T-helper 2 cell treated with Interferon-gamma antibody and Interleukin-4, amounts not matched to agents 5 μg/mL and 100 μg/mL, for 36 hours (primary cell): Measurements from ENCODE around the gene DNAJB9.
"Not testable (repeated sequence)": the region's sequence is repeated elsewhere in the genome, so short reads cannot be mapped to it uniquely, and the experiment has no call there.

Experiments used
- DNase-seq: peaks from one replicate; pipeline ENCODE4 v3.0.0; 2021; ENCODE audit warnings: low spot score
- H3K27ac Mint-ChIP-seq: one replicate; pipeline ENCODE4 v1.8.0; 2021; ENCODE audit warnings: mild to moderate bottlenecking, mixed read lengths
- H3K27me3 Mint-ChIP-seq: one replicate; pipeline ENCODE4 v1.8.0; 2021; ENCODE audit warnings: low read depth, mixed read lengths
- H3K36me3 Mint-ChIP-seq: one replicate; pipeline ENCODE4 v1.8.0; 2021; ENCODE audit warnings: low read depth, mixed read lengths
- H3K4me1 Mint-ChIP-seq: one replicate; pipeline ENCODE4 v1.8.0; 2021; ENCODE audit warnings: low read depth, mixed read lengths
- H3K4me3 Mint-ChIP-seq: one replicate; pipeline ENCODE4 v1.8.0; 2022; ENCODE audit warnings: mild to moderate bottlenecking, moderate library complexity, mixed read lengths
- H3K9me3 Mint-ChIP-seq: one replicate; pipeline ENCODE4 v1.8.0; 2021; ENCODE audit warnings: mixed read lengths

Gene DNAJB9

GRCh38 chr7:108569381-108570145 lies at the start of gene DNAJB9, which contains the start of gene THAP5:
Gene DNAJB9, plus strand, starts transcription at chr7:108569874. Its CDS starts 1,853 bp downstream, at chr7:108571727.
Gene THAP5, minus strand, starts transcription at chr7:108569706. Its CDS starts 137 bp downstream, at chr7:108569569.
- Mint-ChIP-seq H3K27me3 (peaks cover 3% of the 10 kb centered on the region), H3K27ac (peak within 1 kb of the TSS; percentile 100), H3K9me3 (no peaks in the 10 kb centered on the region), H3K4me3 (peak within 1 kb of the TSS; percentile 98), H3K4me1 (peaks cover 34% of the 10 kb centered on the region), H3K36me3 (peaks cover 51% of the 10 kb centered on the region)
- peak; percentile 100 for DNase-seq

GRCh38 chr7:108522780-108523179 lies 46.9 kb upstream of the DNAJB9 start:
- Mint-ChIP-seq H3K27me3 (no peaks in the 10 kb centered on the region), H3K27ac (peak overlapping the region; percentile 43), H3K4me3 (peak overlapping the region; percentile 21), H3K36me3 (peaks cover 24% of the 10 kb centered on the region), H3K4me1 (peaks cover 39% of the 10 kb centered on the region), H3K9me3 (peaks cover 3% of the 10 kb centered on the region)
- no peak for DNase-seq

GRCh38 chr7:108525327-108525984 lies 44.2 kb upstream of the DNAJB9 start:
- Mint-ChIP-seq H3K4me1 (peaks cover 30% of the 10 kb centered on the region), H3K4me3 (peak overlapping the region; percentile 96), H3K27ac (peak overlapping the region; percentile 100), H3K27me3 (no peaks in the 10 kb centered on the region), H3K9me3 (no peaks in the 10 kb centered on the region), H3K36me3 (peaks cover 8% of the 10 kb centered on the region)
- no peak for DNase-seq

GRCh38 chr7:108525985-108526767 lies 43.5 kb upstream of the DNAJB9 start, which contains the start of gene PNPLA8:
Gene PNPLA8, minus strand, starts transcription at chr7:108526135. Its CDS starts 10,644 bp downstream, at chr7:108515491.
- Mint-ChIP-seq H3K4me1 (peaks cover 26% of the 10 kb centered on the region), H3K9me3 (no peaks in the 10 kb centered on the region), H3K36me3 (peaks cover 5% of the 10 kb centered on the region), H3K27ac (peak within 1 kb of the TSS; percentile 100), H3K27me3 (no peaks in the 10 kb centered on the region), H3K4me3 (peak within 1 kb of the TSS; percentile 96)
- peak; percentile 100 for DNase-seq

GRCh38 chr7:108526768-108527017 lies 43.0 kb upstream of the DNAJB9 start:
- Mint-ChIP-seq H3K27ac (peak overlapping the region; percentile 100), H3K4me1 (peaks cover 22% of the 10 kb centered on the region), H3K9me3 (no peaks in the 10 kb centered on the region), H3K4me3 (peak overlapping the region; percentile 96), H3K27me3 (no peaks in the 10 kb centered on the region), H3K36me3 (peaks cover 2% of the 10 kb centered on the region)
- DNase-seq, result no peak

GRCh38 chr7:108528183-108528712 lies 41.4 kb upstream of the DNAJB9 start:
- no peak overlapping the region for H3K27ac Mint-ChIP-seq
- H3K27me3 Mint-ChIP-seq, result no peaks in the 10 kb centered on the region
- DNase-seq, result no peak
- H3K36me3 Mint-ChIP-seq, result peaks cover 2% of the 10 kb centered on the region
- H3K4me3 Mint-ChIP-seq, result peak overlapping the region; percentile 5
- H3K9me3 Mint-ChIP-seq, result no peaks in the 10 kb centered on the region
- H3K4me1 Mint-ChIP-seq, result peaks cover 15% of the 10 kb centered on the region

- H3K27me3 Mint-ChIP-seq, result peaks cover 2% of the 10 kb centered on the region
- DNase-seq, result no peak
- H3K36me3 Mint-ChIP-seq, result no peaks in the 10 kb centered on the region
- no peaks in the 10 kb centered on the region for H3K9me3 Mint-ChIP-seq
- no peak overlapping the region for H3K27ac Mint-ChIP-seq
- H3K4me1 Mint-ChIP-seq, result peaks cover 4% of the 10 kb centered on the region
- no peak overlapping the region for H3K4me3 Mint-ChIP-seq
Observed at GRCh38 chr7:108529341-108529740, 40.3 kb upstream of the DNAJB9 start.

- H3K27me3 Mint-ChIP-seq, result peaks cover 10% of the 10 kb centered on the region
- H3K36me3 Mint-ChIP-seq, result no peaks in the 10 kb centered on the region
- no peak overlapping the region for H3K27ac Mint-ChIP-seq
- no peak for DNase-seq
- no peaks in the 10 kb centered on the region for H3K9me3 Mint-ChIP-seq
- no peak overlapping the region for H3K4me3 Mint-ChIP-seq
- no peaks in the 10 kb centered on the region for H3K4me1 Mint-ChIP-seq
Observed at GRCh38 chr7:108533712-108534111, 36.0 kb upstream of the DNAJB9 start.

GRCh38 chr7:108535257-108535656 lies 34.4 kb upstream of the DNAJB9 start:
- H3K27me3 Mint-ChIP-seq, result peaks cover 10% of the 10 kb centered on the region
- no peak overlapping the region for H3K27ac Mint-ChIP-seq
- no peaks in the 10 kb centered on the region for H3K36me3 Mint-ChIP-seq
- no peak for DNase-seq
- no peaks in the 10 kb centered on the region for H3K9me3 Mint-ChIP-seq
- H3K4me3 Mint-ChIP-seq, result no peak overlapping the region
- H3K4me1 Mint-ChIP-seq, result no peaks in the 10 kb centered on the region

- no peak for DNase-seq
- H3K4me1 Mint-ChIP-seq, result no peaks in the 10 kb centered on the region
- no peak overlapping the region for H3K4me3 Mint-ChIP-seq
- no peaks in the 10 kb centered on the region for H3K36me3 Mint-ChIP-seq
- H3K27me3 Mint-ChIP-seq, result peaks cover 10% of the 10 kb centered on the region
- no peak overlapping the region for H3K27ac Mint-ChIP-seq
- H3K9me3 Mint-ChIP-seq, result no peaks in the 10 kb centered on the region
Observed at GRCh38 chr7:108535744-108536143, 33.9 kb upstream of the DNAJB9 start.

- H3K4me1 Mint-ChIP-seq, result no peaks in the 10 kb centered on the region
- H3K9me3 Mint-ChIP-seq, result no peaks in the 10 kb centered on the region
- H3K27me3 Mint-ChIP-seq, result peaks cover 10% of the 10 kb centered on the region
- H3K36me3 Mint-ChIP-seq, result no peaks in the 10 kb centered on the region
- DNase-seq, result no peak
- H3K4me3 Mint-ChIP-seq, result no peak overlapping the region
- no peak overlapping the region for H3K27ac Mint-ChIP-seq
Observed at GRCh38 chr7:108537229-108537628, 32.4 kb upstream of the DNAJB9 start.

GRCh38 chr7:108538236-108538635 lies 31.4 kb upstream of the DNAJB9 start:
- H3K36me3 Mint-ChIP-seq, H3K27me3 Mint-ChIP-seq, H3K27ac Mint-ChIP-seq, DNase-seq, H3K9me3 Mint-ChIP-seq, H3K4me1 Mint-ChIP-seq, H3K4me3 Mint-ChIP-seq: not testable (repeated sequence)

GRCh38 chr7:108538685-108539084 lies 31.0 kb upstream of the DNAJB9 start:
- H3K4me1 Mint-ChIP-seq, H3K27ac Mint-ChIP-seq, H3K36me3 Mint-ChIP-seq, DNase-seq, H3K27me3 Mint-ChIP-seq, H3K9me3 Mint-ChIP-seq, H3K4me3 Mint-ChIP-seq: not testable (repeated sequence)

GRCh38 chr7:108541478-108541877 lies 28.2 kb upstream of the DNAJB9 start:
- DNase-seq, result no peak
- no peaks in the 10 kb centered on the region for H3K9me3 Mint-ChIP-seq
- peaks cover 5% of the 10 kb centered on the region for H3K27me3 Mint-ChIP-seq
- no peaks in the 10 kb centered on the region for H3K4me1 Mint-ChIP-seq
- H3K4me3 Mint-ChIP-seq, result no peak overlapping the region
- no peak overlapping the region for H3K27ac Mint-ChIP-seq
- no peaks in the 10 kb centered on the region for H3K36me3 Mint-ChIP-seq
